Neural cell (in vitro differentiated cells): ENCODE results near the gene KIRREL3. TPM values are rescaled to one million over a fixed set of nuclear protein-coding genes. Genes with fewer than 3 reads are reported as not detected.

Source experiments
- H2AFZ ChIP-seq: fragments of 200-600, 300-800 bp; sonication (generic), shearing (Covaris generic); 2 replicates; pipeline ENCODE4 v1.6.0; 2014; ENCODE audit warnings: low read depth, mild to moderate bottlenecking, antibody characterized with exemption, low read length, moderate library complexity
- H3F3A ChIP-seq: fragments of 200-600 bp; shearing (Covaris generic); 2 replicates; pipeline ENCODE4 v1.6.1; 2016; ENCODE audit warnings: mild to moderate bottlenecking, moderate library complexity, mixed read lengths, antibody characterized with exemption, low read length; ENCODE audit not compliant: insufficient read depth, poor library complexity, severe bottlenecking
- H3K27ac ChIP-seq: fragments of 200-600, 300-800 bp; sonication (generic), shearing (Covaris generic); 2 replicates; pipeline ENCODE4 v1.5.1; 2014; ENCODE audit warnings: mild to moderate bottlenecking, low read length, moderate library complexity
- H3K27me3 ChIP-seq: fragments of 300-800, 200-600 bp; sonication (generic), shearing (Covaris generic); 2 replicates; pipeline ENCODE4 v1.6.0; 2014; ENCODE audit warnings: mild to moderate bottlenecking, low read depth, low read length, moderate library complexity; ENCODE audit not compliant: insufficient read depth
- H3K36me3 ChIP-seq: fragments of 300-800, 200-600 bp; sonication (generic), shearing (Covaris generic); 2 replicates; pipeline ENCODE4 v1.5.1; 2014; ENCODE audit warnings: mild to moderate bottlenecking, antibody characterized with exemption, low read length, moderate library complexity; ENCODE audit not compliant: insufficient read depth
- H3K4me2 ChIP-seq: fragments of 300-800, 200-600 bp; sonication (generic), shearing (Covaris generic); 2 replicates; pipeline ENCODE4 v1.6.0; 2014; ENCODE audit warnings: mild to moderate bottlenecking, low read length
- H3K4me3 ChIP-seq: fragments of 300-800, 200-600 bp; sonication (generic), shearing (Covaris generic); 2 replicates; pipeline ENCODE4 v1.5.1; 2014; ENCODE audit warnings: mild to moderate bottlenecking, low read length, moderate library complexity
- H3K79me2 ChIP-seq: fragments of 200-600 bp; shearing (Covaris generic); replicated peaks from 2 replicates; pipeline ENCODE4 v1.6.0; 2014; ENCODE audit warnings: mild to moderate bottlenecking, low read length, moderate library complexity; ENCODE audit not compliant: insufficient read depth
- H3K9ac ChIP-seq: fragments of 300-800, 200-600 bp; sonication (generic), shearing (Covaris generic); 2 replicates; pipeline ENCODE4 v1.6.1; 2016; ENCODE audit warnings: mild to moderate bottlenecking, low read length, mixed read lengths
- H3K9me2 ChIP-seq: fragments of 200-600 bp; shearing (Covaris generic); 2 replicates; pipeline ENCODE4 v1.6.1; 2016; ENCODE audit warnings: mild to moderate bottlenecking, low read length, mixed read lengths; ENCODE audit not compliant: insufficient read depth
- H3K9me3 ChIP-seq: fragments of 200-600, 300-800 bp; sonication (generic), shearing (Covaris generic); 2 replicates; pipeline ENCODE4 v1.6.1; 2016; ENCODE audit warnings: mild to moderate bottlenecking, mixed run types, low read length, moderate library complexity, mixed read lengths
- H4K20me1 ChIP-seq: fragments of 200-600 bp; shearing (Covaris generic); 2 replicates; pipeline ENCODE4 v1.6.1; 2016; ENCODE audit warnings: mild to moderate bottlenecking, mixed run types; ENCODE audit not compliant: insufficient read depth
- CTCF ChIP-seq: fragments of 450-650 bp; IDR thresholded peaks from 2 replicates; pipeline ENCODE4 v1.5.1; 2014; ENCODE audit warnings: antibody characterized with exemption, mild to moderate bottlenecking, moderate library complexity; ENCODE audit not compliant: poor library complexity, severe bottlenecking
- EP300 ChIP-seq: fragments of 450-650 bp; conservative IDR thresholded peaks from 2 replicates; pipeline ENCODE4 v1.6.1; 2014; ENCODE audit warnings: antibody characterized with exemption, mild to moderate bottlenecking, moderate library complexity; ENCODE audit not compliant: poor library complexity, severe bottlenecking
- EZH2 ChIP-seq: fragments of 200-600, 300-800 bp; shearing (Covaris generic), sonication (generic); IDR thresholded peaks from 2 replicates; pipeline ENCODE4 v1.6.1; 2014; ENCODE audit warnings: antibody characterized with exemption, low read length, borderline replicate concordance, mild to moderate bottlenecking; ENCODE audit not compliant: insufficient read depth, poor library complexity, severe bottlenecking
- MXI1 ChIP-seq: fragments of 450-650 bp; conservative IDR thresholded peaks from 2 replicates; pipeline ENCODE4 v1.6.1; 2014; ENCODE audit warnings: antibody characterized with exemption, mild to moderate bottlenecking; ENCODE audit not compliant: poor library complexity, severe bottlenecking
- POLR2AphosphoS5 ChIP-seq: IDR thresholded peaks from 2 replicates; pipeline ENCODE4 v1.6.1; 2012
- RAD21 ChIP-seq: fragments of 450-650 bp; conservative IDR thresholded peaks from 2 replicates; pipeline ENCODE4 v1.6.1; 2014; ENCODE audit warnings: antibody characterized with exemption, mild to moderate bottlenecking, moderate library complexity
- REST ChIP-seq: IDR thresholded peaks from 2 replicates; pipeline ENCODE4 v1.6.1; 2012; ENCODE audit warnings: borderline replicate concordance
- SMC3 ChIP-seq: fragments of 450-650 bp; conservative IDR thresholded peaks from 2 replicates; pipeline ENCODE4 v1.6.1; 2014; ENCODE audit warnings: antibody characterized with exemption, mild to moderate bottlenecking, moderate library complexity; ENCODE audit not compliant: poor library complexity
- TAF1 ChIP-seq: IDR thresholded peaks from 2 replicates; pipeline ENCODE4 v1.6.1; 2012; ENCODE audit warnings: low read depth
- polyA plus RNA-seq: library from polyadenylated mRNA; depleted of rRNA; stranded (reverse); fragments of >200 nt; gene quantifications from 2 replicates; pipeline ENCODE4 v1.2.3, GENCODE V29; 2014

Gene KIRREL3
- polyA plus RNA-seq, 1 donor from 2014 or later: 23.8 TPM

- TF ChIP-seq REST (no peak), RAD21 (no peak), EP300 (no peak), TAF1 (no peak), POLR2AphosphoS5 (no peak), EZH2 (no peak), CTCF (no peak), SMC3 (no peak), MXI1 (no peak)
Measured at GRCh38 chr11:126581871-126582648, 418.5 kb downstream of the KIRREL3 start.

GRCh38 chr11:126578426-126578825, 422.1 kb downstream of the KIRREL3 start:
- no peaks in the 10 kb centered on the region for H3K9me3 ChIP-seq
- H4K20me1 ChIP-seq: no peaks in the 10 kb centered on the region
- H3K36me3 ChIP-seq: no peaks in the 10 kb centered on the region
- no peak overlapping the region for H2AFZ ChIP-seq
- H3K27me3 ChIP-seq: no peaks in the 10 kb centered on the region
- no peaks in the 10 kb centered on the region for H3F3A ChIP-seq
- H3K9ac ChIP-seq: no peak overlapping the region
- TF ChIP-seq CTCF: no peak
- TF ChIP-seq MXI1: no peak
- TF ChIP-seq EZH2: no peak
- no peak for TF ChIP-seq EP300
- no peak for TF ChIP-seq TAF1
- TF ChIP-seq POLR2AphosphoS5: no peak
- TF ChIP-seq RAD21: no peak
- no peak for TF ChIP-seq SMC3
- no peak for TF ChIP-seq REST
- no peak overlapping the region for H3K27ac ChIP-seq
- H3K4me3 ChIP-seq: no peak overlapping the region
- H3K79me2 ChIP-seq: no peaks in the 10 kb centered on the region
- no peaks in the 10 kb centered on the region for H3K9me2 ChIP-seq
- H3K4me2 ChIP-seq: no peak overlapping the region

More at GRCh38 chr11:126581871-126582648, 418.5 kb downstream of the KIRREL3 start:
- Histone ChIP-seq H3K9me3 (no peaks in the 10 kb centered on the region), H3K27ac (no peak overlapping the region), H3K4me3 (no peak overlapping the region), H2AFZ (no peak overlapping the region), H3K9ac (no peak overlapping the region), H3K27me3 (no peaks in the 10 kb centered on the region), H3K4me2 (no peak overlapping the region), H4K20me1 (no peaks in the 10 kb centered on the region), H3K79me2 (no peaks in the 10 kb centered on the region), H3K36me3 (no peaks in the 10 kb centered on the region), H3K9me2 (no peaks in the 10 kb centered on the region), H3F3A (no peaks in the 10 kb centered on the region)
